PC-9 (cell line): ENCODE measurements around the gene TSFM.

ENCODE experiments used
- CTCF ChIP-seq: fragments of 200-600 bp; sonication (generic); conservative IDR thresholded peaks from 2 replicates; pipeline ENCODE4 v1.6.1; 2017; ENCODE audit warnings: mixed run types, antibody characterized with exemption, mild to moderate bottlenecking, moderate library complexity
- EZH2 ChIP-seq: fragments of 200-600 bp; sonication (generic); IDR thresholded peaks from 2 replicates; pipeline ENCODE4 v1.8.0; 2017; ENCODE audit warnings: antibody characterized with exemption, low read depth

GRCh38 chr12:57782608-57783465 lies at the start of gene TSFM:
- TF ChIP-seq CTCF: peak; percentile 91
- TF ChIP-seq EZH2: no peak
